ENCODE measurements around the gene SUGCT. TPM values are rescaled to one million over a fixed set of nuclear protein-coding genes. Genes with fewer than 3 reads are reported as not detected.

Gene SUGCT
- total RNA-seq, 1 experiment from 2014 or later = 5.4 TPM

- no peaks in the 10 kb centered on the region for H3K36me3 Mint-ChIP-seq (ENCODE audit: insufficient read depth in 1 of 3, low read depth in 3 of 3)
- H4K8ac ChIP-seq (replicated peaks; ENCODE audit: insufficient read length, low read depth, low read length) = no peak overlapping the region
- H2BK15ac ChIP-seq (ENCODE audit: low read depth, low read length) = no peak overlapping the region
- no peak overlapping the region for H2AFZ ChIP-seq (ENCODE audit: low read length)
- no peak overlapping the region for H4K91ac ChIP-seq (ENCODE audit: insufficient read length, low read depth, low read length)
- no peaks in the 10 kb centered on the region for H3K9me3 Mint-ChIP-seq
- no peak overlapping the region for H3T11ph ChIP-seq (ENCODE audit: low read length)
- H2BK20ac ChIP-seq (ENCODE audit: low read depth, low read length, poor library complexity, severe bottlenecking) = no peak overlapping the region
- no peak overlapping the region for H3K23ac ChIP-seq (ENCODE audit: insufficient read length, low read depth, low read length)
- H3K9me3 ChIP-seq (ENCODE audit: control insufficient read depth, low read depth, low read length) = no peaks in the 10 kb centered on the region
- H3K56ac ChIP-seq (ENCODE audit: insufficient read length, low read depth, low read length) = no peak overlapping the region
- no peak overlapping the region for H3K14ac ChIP-seq (ENCODE audit: insufficient read depth, low read length)
- no peak overlapping the region for H3K9ac ChIP-seq (ENCODE audit: extremely low read depth, insufficient read length, low read length)
- no peaks in the 10 kb centered on the region for H3K27me3 Mint-ChIP-seq (ENCODE audit: low read depth)
- no peak overlapping the region for H4K5ac ChIP-seq (ENCODE audit: insufficient read length, low read depth, low read length)
- no peak overlapping the region for H3K4ac ChIP-seq (ENCODE audit: low read depth, low read length)
- H2AK5ac ChIP-seq (ENCODE audit: insufficient read length, low read length) = no peak overlapping the region
- H3K27ac ChIP-seq (ENCODE audit: insufficient read length, low read depth, low read length) = no peak overlapping the region
- H2BK5ac ChIP-seq (ENCODE audit: insufficient read length, low read length) = no peak overlapping the region
- peaks cover 11% of the 10 kb centered on the region; the same call in 1 of the 2 replicates for H3K4me1 ChIP-seq (ENCODE audit: insufficient read depth, low read length)
- H3K4me1 Mint-ChIP-seq = peaks cover 49 to 51% of the 10 kb centered on the region in 2 experiments
- no peaks in the 10 kb centered on the region for H3K23me2 ChIP-seq (ENCODE audit: insufficient read length, low read depth, low read length, poor library complexity, severe bottlenecking)
- H3K4me2 ChIP-seq (ENCODE audit: insufficient read depth, insufficient read length, low read length) = no peak overlapping the region
- H3K18ac ChIP-seq (ENCODE audit: insufficient read length, low read depth, low read length) = no peak overlapping the region
- H3K4me3 Mint-ChIP-seq = no peak overlapping the region
- no peaks in the 10 kb centered on the region for H3K79me2 ChIP-seq (ENCODE audit: insufficient read depth, low read length)
- no peaks in the 10 kb centered on the region for H3K79me1 ChIP-seq (ENCODE audit: insufficient read depth, low read depth, low read length, poor library complexity, severe bottlenecking)
- no peaks in the 10 kb centered on the region for H4K20me1 ChIP-seq (ENCODE audit: control insufficient read depth, insufficient read depth, insufficient read length)
- no peak overlapping the region for H3K27ac Mint-ChIP-seq
- DNase-seq = no peak
- no peaks in the 10 kb centered on the region for H3K27me3 ChIP-seq (ENCODE audit: insufficient read depth, low read length)
- WGBS (ENCODE audit: extremely low coverage, insufficient read length, low lambda C conversion rate) = no CpG with 5 or more reads among the region's 2 CpGs
- no peak for TF ChIP-seq CTCF (conservative IDR thresholded peaks at IDR 0.05)
- H2BK12ac ChIP-seq (ENCODE audit: insufficient read length, low read depth, low read length) = no peak overlapping the region
- no peak overlapping the region for H2BK120ac ChIP-seq (ENCODE audit: low read depth, low read length, poor library complexity, severe bottlenecking)
Observed at GRCh38 chr7:40753455-40753854, 618.6 kb downstream of the SUGCT start.
